ENCODE measurements around the gene TBC1D22A.

- TF ChIP-seq POLR2A (IDR thresholded peaks at IDR 0.05; ENCODE audit: low read length) (no peak), GATA1 (IDR thresholded peaks at IDR 0.05; ENCODE audit: low read depth, low read length) (no peak)
These were observed 237.8 kb downstream of the TBC1D22A start for GRCh38 chr22:47000256-47000655.
